Central memory CD4-positive, alpha-beta T cell (primary cell): ENCODE results near the gene PON3.
"Not testable (repeated sequence)": the region's sequence is repeated elsewhere in the genome, so short reads cannot be mapped to it uniquely, and the experiment has no call there.

ENCODE experiments used
- DNase-seq: peaks from one replicate; pipeline ENCODE4 v3.0.0; 2022

The PON3 gene

DNA sequence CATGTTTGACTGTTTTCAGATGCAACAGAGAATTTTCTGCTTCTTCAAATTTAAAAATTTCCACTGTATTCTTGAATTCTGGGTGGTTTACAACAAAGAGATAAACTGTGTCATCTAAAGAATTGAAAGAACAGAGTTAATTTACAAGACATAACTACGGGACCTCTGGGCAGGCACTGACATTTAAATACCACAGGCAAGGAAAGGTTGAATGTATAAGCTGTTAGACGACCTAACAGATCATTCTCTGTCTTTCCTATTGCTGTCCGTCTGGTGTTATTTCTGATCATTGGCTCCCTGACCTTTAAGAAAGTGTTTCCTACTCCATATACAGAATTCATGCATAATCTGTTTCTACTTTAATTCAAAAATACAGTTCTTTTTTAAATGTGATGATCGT is 15.5 kb upstream of the PON3 start:
- no peak for DNase-seq

DNA sequence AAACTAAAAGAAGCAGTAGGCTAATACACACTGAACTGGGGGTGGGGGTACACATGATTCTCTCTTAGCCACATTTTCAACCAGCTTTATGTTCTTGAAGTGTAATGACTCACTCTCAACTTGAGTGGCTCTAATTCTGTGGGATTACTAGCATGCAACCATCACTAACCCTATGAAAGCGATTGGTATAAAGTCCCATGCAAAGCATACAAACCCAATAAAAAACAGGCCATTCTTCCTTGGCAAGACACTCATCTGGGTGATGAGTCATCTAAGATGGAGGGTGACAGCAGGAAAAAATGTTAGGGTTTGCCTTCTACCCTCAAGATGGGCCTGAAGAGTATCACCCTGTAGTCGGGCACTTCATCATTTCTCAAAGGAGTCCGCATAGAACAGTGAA is 14.9 kb upstream of the PON3 start:
- DNase-seq, result no peak

DNA sequence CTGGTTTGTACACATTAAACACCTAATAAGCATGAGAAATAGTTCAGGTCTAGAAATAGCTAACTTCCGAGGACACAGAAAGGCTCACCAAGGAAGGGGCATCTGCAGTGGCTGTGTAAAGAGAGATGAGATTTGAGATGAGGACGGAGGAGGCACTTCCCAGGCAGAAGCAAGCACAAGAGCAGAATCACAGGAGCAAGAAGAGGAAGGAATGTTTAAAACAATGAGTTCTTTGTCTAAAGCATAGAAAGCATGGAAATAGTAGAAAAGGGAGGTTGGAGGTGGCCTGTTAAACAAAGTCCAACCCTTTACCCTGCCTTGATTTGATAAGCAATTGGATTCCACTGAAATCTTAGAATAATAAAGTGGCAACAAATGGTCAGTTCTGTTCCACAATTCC is 11.6 kb upstream of the PON3 start:
- DNase-seq, result no peak

- DNase-seq, result no peak
Measured at GRCh38 chr7:95405800-95406199, 9.6 kb upstream of the PON3 start.

DNA sequence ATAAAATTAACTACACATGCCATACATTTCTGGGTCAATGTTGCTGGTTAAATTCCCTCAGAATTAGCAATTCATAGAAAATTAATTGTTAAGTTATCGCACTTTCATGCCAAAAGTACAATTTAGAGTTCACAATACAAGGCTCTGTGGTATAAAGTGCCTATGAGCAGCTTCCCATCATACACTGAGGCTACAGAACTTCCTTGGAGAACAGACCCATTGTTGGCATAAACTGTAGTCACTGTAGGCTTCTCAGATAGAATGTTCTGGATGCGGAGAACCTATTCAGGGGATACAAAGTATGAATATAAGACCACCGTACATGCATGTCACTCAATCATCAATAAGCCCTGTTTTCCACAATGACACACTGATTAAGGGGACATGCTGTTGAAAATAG is 9.0 kb upstream of the PON3 start:
- DNase-seq, result no peak

GRCh38 chr7:95404316-95404865 is 8.2 kb upstream of the PON3 start:
- DNase-seq, result no peak

GRCh38 chr7:95398155-95398940 is 2.2 kb upstream of the PON3 start:
- DNase-seq, result no peak

DNA sequence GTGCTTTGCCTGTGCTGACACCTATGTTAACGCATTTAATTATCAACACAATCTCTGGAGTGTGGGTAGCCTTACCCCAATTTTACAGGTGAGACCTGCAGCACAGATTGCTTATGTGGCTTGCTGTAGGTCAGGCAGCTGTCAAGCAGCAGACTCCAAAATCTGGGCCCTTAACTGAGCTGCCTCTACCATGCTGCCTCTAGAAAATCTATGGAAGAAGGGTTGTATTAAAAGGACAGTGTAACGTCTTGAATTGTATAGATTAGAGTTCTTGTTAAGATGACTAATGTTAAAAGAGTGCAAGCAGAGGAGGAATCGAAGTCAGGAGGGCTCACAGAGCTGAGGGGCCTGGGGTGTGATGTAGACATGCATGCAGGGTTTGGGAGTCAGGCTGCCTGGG is 1.2 kb upstream of the PON3 start:
- no peak for DNase-seq

GRCh38 chr7:95395755-95396135 is 430 bp downstream of the PON3 start:
- DNase-seq, result no peak

DNA sequence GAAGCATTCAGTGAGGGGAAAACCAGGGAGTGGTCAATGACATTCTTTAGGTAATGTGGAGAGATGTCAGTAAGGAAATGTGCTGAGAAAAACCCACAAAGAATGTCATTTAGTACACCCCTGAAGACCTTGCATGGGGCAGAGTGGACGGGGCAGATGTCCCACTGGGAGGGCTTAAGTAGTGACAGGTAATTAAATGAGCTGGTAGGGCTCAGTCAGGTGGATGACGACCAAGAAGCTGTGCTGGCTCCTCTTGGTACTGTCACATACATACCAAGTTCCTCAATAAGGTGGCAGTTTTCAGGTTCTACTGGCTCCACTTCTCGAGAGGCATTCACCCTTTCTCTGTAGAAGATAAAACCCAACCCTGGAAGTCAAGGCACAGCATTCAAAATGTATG is 1.8 kb downstream of the PON3 start:
- no peak for DNase-seq

DNA sequence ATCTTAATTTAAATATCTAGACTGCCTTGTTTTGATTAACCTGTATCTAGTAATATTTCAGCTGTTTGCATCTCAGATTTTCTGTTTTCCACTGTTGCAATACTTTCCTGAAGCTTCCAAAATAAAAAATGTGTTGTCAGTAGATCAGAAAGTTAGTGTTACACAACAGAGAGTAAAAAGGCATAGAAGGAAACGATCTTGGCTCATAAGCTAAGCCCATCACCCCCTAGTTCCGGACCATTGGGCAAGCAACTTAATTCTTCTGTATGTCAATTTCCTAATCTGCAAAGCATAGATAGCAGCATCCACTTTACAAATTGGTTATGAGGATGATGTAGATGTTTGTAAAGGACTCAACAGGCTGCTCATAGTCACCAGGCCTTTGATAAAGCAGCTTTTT is 4.4 kb downstream of the PON3 start:
- DNase-seq, result no peak

GRCh38 chr7:95389516-95389915 is 6.7 kb downstream of the PON3 start:
- DNase-seq, result no peak

GRCh38 chr7:95379457-95379856 is 16.7 kb downstream of the PON3 start:
- DNase-seq, result not testable (repeated sequence)

GRCh38 chr7:95376632-95377400 is 19.4 kb downstream of the PON3 start:
- peak; percentile 2 for DNase-seq

DNA sequence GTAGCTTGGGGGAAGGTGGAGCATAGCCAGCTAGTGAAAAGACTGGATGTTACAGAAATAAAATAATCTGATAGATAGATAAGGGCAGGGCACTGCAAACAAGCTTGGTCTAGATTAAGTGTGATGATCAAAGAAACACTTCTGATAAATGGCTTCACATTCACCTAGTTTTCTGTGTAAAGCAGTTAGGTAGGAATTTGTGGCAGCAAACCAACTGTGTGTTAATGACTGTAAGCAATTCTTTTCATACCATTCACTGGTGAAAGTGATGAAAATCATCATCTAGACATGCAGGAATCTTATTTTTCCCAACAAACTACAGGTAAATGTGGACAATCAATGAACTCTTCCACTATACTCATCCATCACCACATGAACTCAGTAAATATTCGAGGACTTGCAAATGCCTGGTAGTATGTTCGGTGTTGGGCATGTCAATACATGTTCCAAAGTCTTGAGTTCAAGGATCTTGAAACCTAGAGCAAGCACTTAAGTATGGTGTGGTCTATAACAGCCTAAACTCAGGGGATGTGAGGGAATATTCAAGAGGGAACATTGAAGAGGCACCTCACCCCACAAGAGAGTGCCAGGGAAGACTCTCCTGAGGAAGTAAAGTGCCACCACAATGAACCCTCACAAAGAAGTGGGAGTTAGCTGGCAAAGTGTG is 20.5 kb downstream of the PON3 start:
- DNase-seq, result no peak

GRCh38 chr7:95373323-95373722 is 22.9 kb downstream of the PON3 start:
- DNase-seq, result no peak

GRCh38 chr7:95368235-95368634 is 27.9 kb downstream of the PON3 start:
- no peak for DNase-seq

DNA sequence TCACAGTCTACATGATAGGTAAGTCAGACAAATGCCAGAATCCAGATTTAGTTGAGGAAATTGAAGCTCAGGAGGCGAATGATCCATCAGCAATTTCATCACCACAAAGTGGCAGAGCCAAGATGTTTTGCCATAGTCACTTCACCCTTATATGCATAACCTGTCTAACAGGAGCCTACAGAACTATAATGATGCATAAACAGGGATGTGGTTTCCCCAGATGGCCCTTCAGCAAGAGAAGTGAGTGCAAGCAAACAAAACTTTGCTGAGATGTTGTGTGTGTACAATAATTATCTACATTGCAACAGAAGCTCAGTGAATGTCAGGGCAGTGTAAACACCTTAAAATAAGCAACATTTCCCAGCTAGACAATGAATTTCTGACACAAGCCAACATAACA is 28.6 kb downstream of the PON3 start:
- no peak for DNase-seq

DNA sequence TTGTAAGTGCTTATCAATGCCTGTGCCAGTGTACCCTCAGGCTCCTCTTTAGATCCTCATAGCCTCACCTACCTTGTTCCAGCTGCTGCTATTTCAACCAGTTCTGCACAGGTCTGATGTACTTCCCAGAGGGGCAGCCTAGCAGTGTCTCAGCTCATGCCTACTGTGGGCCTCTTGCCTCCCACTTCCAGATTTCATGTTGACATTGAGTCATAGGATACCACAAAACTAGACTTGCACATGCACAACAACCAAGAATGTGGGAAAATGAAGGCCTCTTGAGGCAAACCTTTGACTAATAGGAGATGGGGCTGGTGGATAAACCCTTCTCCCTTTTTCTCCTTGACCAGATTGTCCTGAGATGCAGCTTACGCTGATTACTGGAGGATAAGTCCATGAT is 31.0 kb downstream of the PON3 start:
- DNase-seq, result no peak

DNA sequence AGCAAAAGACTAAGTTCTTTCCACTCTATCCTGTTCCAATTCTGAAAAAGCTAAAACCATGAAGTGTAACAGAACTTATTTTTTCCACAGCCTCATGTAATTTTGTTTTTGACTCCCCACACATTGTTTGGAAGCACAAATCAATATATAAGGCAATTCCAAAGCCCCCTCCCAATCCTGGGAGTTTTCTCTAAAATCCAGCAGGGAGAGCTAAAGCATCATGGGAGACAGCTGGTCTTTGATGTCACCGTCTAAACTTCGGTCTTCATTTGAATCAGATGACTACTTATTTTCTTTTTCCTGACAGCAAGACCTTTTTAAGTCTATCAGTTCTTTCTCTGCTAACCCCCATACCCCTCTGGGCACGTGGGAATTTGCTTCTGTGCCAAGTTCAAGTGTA is 38.6 kb downstream of the PON3 start:
- no peak for DNase-seq

DNA sequence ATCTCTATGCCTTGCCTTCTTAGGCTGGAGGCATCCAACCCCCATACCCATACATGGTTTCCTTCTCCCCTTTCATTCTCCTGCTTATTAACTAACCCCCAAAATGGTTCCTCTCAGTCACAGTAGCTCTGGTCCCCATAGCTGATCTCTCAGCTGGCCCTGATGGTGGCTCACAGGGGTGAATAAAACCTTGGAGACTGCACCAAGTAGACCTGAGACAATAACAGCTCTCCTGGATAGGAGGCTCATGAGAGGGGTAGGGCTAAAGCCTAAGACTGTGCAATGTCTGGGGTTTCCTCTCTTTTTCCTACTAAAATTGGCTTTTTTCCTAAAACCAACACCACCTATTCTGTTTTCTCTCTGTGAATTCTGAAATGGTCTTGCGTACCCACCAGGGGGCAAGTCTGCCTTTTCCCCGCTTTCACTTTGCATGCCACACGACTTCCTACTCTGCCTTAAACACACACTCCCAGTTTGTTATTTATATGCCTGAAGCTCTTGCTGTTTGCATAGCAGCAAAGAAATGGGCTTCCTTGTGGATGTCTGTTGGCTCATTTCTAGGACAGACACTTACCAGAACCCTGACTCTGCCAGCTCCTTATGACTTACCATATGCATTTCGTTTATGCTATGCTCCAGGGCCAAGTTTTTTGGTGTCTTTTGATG is 53.4 kb downstream of the PON3 start:
- DNase-seq, result no peak

DNA sequence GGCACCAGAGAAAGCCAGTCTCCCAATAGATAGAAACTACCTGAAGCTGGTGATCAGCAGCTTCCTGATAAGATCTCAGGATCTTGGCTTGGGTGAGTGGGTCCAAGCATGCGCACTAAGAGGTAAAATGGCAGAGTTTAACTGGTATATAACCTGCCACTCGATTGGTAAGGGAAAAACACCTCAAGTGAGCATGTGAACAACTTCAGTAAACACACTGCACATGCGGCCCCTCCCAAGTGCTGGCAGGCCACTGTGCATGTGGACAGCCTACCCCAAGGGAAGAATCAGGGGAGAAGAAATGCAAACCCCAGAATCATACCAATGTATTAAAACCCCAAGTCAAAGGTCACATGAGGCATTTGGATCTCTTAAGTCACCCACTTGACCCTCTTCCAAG is 54.1 kb downstream of the PON3 start:
- no peak for DNase-seq

GRCh38 chr7:95340491-95340890 is 55.7 kb downstream of the PON3 start:
- DNase-seq, result no peak
